Activated T-helper 9 cell treated with anti-CD3 and anti-CD28 coated beads, Interleukin-2, amount 50 U/mL, for 16 hours (primary cell): ENCODE results near the gene ELOA.
A peak's percentile ranks its signal among the peaks of the same experiment; 100 is the strongest.
"Not testable (repeated sequence)": the region's sequence is repeated elsewhere in the genome, so short reads cannot be mapped to it uniquely, and the experiment has no call there.

ENCODE experiments used
- DNase-seq: peaks from one replicate; pipeline ENCODE4 v3.0.0-alpha.2; 2020; ENCODE audit warnings: low read depth

The ELOA gene

DNA sequence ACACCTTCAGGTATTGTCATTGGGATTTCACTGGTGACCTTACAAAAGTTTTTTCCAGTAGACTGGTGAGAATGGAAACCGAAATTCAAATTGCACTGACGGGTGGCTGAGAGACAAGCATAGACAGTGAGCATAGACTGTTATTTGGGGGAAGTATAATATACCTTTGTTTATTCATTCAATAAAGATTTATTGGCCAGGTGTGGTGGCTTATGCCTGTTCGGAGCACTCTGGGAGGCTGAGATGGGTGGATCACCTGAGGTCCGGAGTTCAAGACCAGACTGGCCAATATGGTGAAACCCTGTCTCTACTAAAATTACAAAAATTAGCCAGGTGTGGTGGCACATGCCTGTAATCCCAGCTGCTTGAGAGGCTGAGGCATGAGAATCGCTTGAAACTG is 10.0 kb upstream of the ELOA start:
- not testable (repeated sequence) for DNase-seq

GRCh38 chr1:23736437-23737134 is 6.7 kb upstream of the ELOA start:
- no peak for DNase-seq

GRCh38 chr1:23741609-23742008 is 1.7 kb upstream of the ELOA start:
- DNase-seq, result no peak

DNA sequence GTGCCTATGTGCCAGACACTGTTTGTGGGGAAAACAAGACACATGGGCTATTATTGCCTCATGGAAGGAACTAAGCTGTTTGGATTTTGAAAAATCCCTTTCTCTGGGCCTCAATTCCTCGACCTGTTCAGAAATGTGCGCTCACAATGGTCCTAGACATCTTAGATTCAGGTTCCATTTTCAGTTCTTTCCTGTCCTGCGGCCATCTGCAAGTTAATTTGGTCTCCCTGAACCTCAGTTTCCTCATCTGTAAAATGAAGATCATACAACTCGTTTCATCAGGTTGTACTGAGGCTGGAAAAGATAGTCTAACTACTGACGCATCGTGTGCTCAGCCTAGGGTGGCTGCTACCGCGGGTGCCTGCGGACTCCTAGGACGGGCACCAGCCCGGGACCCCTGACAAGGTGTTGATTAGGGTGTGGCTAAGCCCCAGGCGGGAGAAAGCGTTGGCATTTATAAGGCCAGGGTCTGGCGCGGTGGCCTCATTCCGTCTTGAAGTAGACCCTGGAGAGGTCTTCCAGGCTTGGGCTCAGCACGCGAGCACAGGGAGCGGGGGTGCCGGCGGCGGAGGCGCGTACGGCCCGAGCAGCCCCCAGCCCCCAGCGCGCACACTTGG is 493 bp upstream of the ELOA start:
- DNase-seq, result no peak

DNA sequence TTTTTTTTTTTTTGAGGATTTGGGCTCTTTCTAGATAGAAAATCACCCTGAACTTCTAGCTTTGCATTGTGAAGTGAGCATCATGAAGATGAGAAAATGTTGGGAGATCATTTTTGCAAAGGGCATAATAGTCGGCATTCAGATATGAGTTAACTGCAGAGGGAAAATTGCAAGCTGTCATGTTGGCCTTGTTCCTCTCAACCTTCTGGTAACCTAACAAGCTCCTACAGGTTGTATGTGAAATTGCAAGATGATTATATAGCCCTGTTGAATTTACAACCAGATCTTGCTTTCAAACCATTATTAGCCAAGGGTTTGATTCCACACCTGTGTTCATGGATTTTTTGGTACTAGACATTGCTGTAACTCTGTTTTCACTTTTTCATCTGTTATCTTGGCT is 2.2 kb downstream of the ELOA start:
- no peak for DNase-seq

DNA sequence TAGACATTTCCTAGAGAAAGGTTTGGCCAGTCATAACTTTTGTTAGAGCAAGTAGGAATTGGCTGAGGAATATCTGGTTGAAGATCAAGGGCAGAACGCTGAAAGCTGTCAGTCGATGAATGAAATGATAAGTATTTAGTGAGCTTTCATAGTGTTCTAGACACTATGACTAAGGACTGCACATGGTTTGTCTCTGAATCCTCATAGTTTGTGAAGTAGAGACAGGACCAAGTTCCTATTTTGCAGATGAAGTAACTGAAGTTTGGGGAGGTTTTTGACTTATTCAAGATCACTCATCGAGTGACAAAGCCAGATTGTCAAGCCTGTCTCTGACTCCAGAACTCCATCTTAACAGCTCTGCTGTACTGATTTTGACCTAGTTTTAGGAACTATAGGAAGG is 4.7 kb downstream of the ELOA start:
- no peak for DNase-seq

DNA sequence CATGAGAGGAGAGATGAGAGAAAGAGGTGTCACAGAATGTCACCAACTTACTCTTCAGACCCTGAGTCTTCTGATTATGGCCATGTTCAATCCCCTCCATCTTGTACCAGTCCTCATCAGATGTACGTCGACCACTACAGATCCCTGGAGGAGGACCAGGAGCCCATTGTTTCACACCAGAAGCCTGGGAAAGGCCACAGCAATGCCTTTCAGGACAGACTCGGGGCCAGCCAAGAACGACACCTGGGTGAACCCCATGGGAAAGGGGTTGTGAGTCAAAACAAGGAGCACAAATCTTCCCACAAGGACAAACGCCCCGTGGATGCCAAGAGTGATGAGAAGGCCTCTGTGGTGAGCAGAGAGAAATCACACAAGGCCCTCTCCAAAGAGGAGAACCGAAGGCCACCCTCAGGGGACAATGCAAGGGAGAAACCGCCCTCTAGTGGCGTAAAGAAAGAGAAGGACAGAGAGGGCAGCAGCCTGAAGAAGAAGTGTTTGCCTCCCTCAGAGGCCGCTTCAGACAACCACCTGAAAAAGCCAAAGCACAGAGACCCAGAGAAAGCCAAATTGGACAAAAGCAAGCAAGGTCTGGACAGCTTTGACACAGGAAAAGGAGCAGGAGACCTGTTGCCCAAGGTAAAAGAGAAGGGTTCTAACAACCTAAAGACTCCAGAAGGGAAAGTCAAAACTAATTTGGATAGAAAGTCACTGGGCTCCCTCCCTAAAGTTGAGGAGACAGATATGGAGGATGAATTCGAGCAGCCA is 8.0 kb downstream of the ELOA start:
- DNase-seq, result peak; percentile 6

- DNase-seq, result no peak
Measured at GRCh38 chr1:23751815-23752200, 8.5 kb downstream of the ELOA start.

DNA sequence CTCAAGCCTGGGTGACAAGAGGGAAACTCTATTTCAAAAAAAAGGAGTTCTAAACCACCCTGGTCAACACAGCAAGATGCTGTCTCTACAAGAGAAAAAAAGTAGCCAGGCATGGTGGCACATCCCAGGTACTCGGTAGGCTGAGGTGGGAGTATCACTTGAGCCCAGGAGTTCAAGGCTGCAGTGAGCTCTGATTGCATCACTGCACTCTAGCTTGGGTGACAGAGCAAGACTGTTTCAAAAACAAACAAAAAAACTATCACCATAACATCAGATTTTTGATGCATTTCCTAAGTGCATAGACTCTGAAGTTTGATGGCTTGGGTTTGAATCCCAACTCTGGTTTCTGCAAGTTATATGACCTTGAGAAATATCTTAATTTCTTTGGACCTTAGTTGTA is 9.6 kb downstream of the ELOA start:
- DNase-seq, result no peak

DNA sequence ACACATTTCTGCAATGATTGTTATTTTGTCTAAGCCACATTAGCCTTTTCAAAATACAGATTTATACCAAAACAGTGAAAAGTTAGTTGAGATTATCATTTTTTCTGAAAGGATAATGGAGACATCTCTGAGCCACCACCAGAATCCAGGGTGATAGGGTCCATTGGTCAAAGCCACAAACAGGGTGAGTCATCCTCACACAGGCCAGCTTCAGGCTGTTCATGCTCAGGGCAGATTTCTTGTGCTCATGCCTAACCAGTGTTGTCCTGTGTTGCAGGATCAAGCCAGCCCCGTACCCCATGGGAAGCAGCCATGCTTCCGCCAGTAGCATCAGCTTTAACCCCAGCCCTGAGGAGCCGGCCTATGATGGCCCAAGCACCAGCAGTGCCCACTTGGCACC is 13.4 kb downstream of the ELOA start:
- no peak for DNase-seq

- DNase-seq, result no peak
Measured at GRCh38 chr1:23757812-23758211, 14.5 kb downstream of the ELOA start.

GRCh38 chr1:23759277-23759676 is 16.0 kb downstream of the ELOA start:
- DNase-seq, result no peak

DNA sequence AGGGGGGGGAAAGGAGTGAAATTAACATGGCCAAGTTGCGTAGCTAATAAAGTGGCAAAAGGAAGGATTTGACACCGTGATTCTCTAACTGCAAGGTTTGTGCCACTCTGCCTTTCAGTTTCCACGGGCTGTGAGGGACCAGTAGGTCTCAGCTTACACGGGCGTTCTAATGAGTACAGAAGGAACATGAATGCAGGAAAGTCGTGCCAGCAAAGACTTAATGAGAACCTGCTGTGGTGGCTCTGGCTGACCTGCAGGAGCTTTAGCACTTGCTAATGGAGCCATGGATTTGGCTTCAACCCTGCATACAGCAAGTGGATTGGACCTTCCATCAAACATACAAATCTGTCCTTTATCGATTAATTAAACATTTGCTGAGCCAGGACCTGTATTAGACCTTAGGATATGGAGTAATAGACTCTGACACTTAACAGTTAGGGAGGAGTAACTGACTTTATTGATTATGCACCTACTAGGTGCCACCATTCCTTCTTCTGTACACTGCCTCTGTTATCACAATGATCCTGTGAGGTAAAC is 19.8 kb downstream of the ELOA start:
- DNase-seq, result no peak

GRCh38 chr1:23768733-23769132 is 25.5 kb downstream of the ELOA start:
- DNase-seq, result no peak

DNA sequence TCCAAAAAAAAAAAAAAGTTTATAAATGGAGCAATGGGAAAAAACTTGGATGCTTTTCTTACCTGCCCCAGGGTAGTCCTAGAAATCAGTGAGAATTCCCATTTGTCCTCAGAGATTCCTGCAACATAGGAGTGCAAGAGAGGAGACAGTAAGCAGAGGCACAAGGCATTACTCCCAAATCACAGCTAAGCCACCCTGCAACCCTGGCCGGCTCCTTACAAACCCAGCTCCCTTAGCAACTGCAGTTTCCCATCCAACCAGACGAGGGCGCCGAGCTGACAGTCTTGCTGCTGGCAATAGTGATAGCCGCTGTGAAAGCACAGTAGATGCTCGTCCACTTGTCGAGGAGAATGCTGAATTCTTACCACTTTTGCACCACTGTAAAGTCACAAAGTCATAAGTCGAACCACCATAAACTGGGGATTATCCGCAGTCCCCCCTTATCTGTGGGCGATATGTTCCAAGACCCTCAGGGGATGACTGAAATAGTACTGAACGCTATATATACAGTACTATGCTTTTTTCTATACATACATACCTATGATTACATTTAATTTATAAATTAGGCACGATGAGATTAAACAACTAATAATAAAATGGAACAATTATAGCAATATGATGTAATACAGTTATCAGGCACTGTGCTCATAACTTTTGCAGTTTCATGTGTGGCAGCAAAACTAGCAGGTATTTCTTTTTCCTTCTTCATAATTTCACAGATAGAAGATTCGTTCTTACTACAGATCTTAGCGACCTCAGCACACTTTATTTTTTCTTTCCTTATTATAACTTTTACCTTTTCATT is 29.0 kb downstream of the ELOA start:
- peak; percentile 73 for DNase-seq

DNA sequence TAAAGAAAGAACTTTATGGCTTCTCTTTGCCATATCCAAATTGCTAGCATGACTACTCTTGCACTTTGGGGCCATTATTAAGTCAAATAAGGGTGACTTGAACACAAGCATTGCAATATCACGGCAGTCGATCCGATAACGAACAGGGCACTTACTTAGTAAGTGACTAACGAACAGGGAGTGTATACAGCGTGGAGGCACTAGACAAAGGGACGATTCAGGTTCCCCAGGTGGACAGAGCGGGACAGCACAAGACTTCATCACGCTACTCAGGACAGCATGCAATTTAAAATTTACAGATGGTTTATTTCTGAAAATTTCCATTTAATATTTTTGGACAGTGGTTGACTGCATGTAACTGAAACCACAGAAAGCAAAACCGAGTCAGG is 29.6 kb downstream of the ELOA start:
- no peak for DNase-seq

DNA sequence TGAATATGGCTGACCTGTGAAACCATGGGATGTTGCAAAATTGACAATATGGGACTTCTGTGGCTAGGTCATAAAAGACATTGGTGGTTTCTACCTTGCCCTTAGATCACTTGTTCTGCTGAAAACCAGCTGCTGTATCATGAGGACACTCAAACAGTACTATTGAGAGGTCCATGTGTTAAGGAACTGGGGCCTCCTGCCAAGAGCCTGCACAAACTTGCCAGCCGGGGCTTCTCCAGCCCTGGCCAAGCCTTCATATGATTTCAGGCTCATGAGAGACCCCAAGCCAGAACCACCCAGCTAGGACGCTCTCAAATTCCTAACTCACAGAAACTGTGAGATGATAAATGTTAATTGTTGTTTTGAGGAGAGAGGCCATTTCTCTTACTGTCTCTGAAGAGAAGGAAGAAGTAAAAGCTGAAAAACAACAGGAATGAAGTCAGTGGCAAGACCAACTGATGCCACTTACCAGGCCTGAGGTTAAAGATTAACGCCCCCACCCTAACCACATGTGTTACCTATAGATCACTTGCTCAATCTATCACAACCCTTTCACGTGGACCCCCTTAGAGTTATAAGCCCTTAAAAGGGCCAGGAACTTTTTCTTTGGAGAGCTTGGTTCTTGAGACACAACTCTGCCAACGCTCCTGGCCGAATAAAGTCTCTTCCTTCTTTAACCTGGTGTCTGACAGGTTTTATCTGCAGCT is 31.1 kb downstream of the ELOA start:
- DNase-seq, result no peak

DNA sequence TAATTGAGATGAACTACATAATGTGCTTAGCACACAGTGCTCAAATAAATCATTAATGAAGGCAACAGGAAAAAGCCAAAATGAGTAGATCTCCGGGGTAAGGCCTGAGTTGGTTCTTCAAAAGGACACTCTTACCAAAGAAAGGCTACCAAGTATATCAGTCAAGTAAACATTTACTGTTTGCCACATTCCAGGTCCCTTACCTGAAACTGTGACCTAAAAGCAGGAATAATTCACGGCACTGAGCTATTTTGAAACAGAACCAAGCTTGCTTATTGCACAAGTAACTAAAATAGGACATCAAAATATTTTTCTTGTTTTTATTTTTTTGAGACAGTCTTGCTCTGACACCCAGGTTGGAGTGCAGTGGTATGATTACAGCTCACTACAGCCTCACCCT is 32.9 kb downstream of the ELOA start:
- no peak for DNase-seq

DNA sequence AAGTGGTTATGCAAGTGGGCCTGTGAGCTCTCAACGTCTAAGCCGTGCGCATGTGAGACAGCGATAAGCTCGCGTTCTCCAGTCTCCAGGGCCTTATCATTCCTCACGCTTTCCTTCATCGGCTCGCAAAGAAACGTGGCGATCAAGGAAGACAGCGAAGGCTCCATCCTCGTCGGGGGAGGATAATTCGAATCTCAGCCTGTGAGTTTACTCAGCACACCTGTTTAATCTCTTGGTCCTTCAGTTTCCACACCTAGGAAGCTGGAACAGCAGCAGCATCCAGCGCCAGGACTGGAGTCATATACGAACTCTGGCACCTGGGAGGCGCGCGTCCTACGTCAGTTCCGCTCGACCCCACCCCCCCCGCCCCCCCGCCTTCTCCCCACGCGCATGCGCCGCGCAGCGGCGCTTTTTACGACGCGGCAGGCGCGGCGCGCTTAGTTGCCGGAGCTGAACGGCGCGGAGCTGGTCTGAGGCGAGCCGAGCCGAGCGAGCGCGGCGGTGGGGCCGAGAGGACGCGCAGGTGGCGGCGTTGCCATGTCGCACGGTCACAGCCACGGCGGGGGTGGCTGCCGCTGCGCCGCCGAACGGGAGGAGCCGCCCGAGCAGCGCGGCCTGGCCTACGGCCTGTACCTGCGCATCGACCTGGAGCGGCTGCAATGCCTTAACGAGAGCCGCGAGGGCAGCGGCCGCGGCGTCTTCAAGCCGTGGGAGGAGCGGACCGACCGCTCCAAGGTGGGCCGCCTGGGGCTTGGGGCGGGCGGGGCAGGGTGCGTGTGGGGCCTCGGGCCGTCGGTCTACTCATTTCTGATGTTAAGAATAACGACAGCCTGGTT is 34.9 kb downstream of the ELOA start, which contains the start of gene PITHD1:
Gene PITHD1 (plus strand): TSS at position 440 of the 836 bp plus-strand sequence. CDS start 98 bp downstream, at position 538.
- peak; percentile 68 for DNase-seq

GRCh38 chr1:23779826-23780371 is 36.6 kb downstream of the ELOA start:
- no peak for DNase-seq
